GM23338 (cell line): Measurements from ENCODE around the gene PTGIS.

ENCODE experiments used
- CREB1 ChIP-seq: fragments of 250-450 bp; sonication (Bioruptor Pico); IDR thresholded peaks from 2 replicates; pipeline ENCODE4 v1.5.0; 2020; ENCODE audit warnings: low read depth, mild to moderate bottlenecking, moderate library complexity
- EZH2 ChIP-seq: fragments of 200-600 bp; sonication (generic); IDR thresholded peaks from one replicate; pipeline ENCODE4 v1.8.0; 2017; ENCODE audit warnings: antibody characterized with exemption, mild to moderate bottlenecking, low read depth; ENCODE audit not compliant: unreplicated experiment
- EZH2phosphoT487 ChIP-seq: fragments of 200-600 bp; sonication (generic); IDR thresholded peaks from one replicate; pipeline ENCODE4 v1.8.1; 2018; ENCODE audit warnings: antibody characterized with exemption; ENCODE audit not compliant: unreplicated experiment
- JUNB ChIP-seq: IDR thresholded peaks from one replicate; pipeline ENCODE4 v1.6.1; 2016; ENCODE audit warnings: antibody characterized with exemption; ENCODE audit not compliant: unreplicated experiment
- POLR2AphosphoS5 ChIP-seq: IDR thresholded peaks from 2 replicates; pipeline ENCODE4 v1.6.1; 2016; ENCODE audit warnings: antibody characterized with exemption, low read depth
- ZNF114 ChIP-seq: fragments of 250-450 bp; sonication (Bioruptor Pico); IDR thresholded peaks from 2 replicates; pipeline ENCODE4 v1.5.0; 2020; ENCODE audit warnings: mild to moderate bottlenecking, moderate library complexity
- TF ChIP-seq, protein P1 (sequence below), 2 experiments: fragments of 200-600 bp in 1 of 2; sonication (generic) in 1 of 2; conservative IDR thresholded peaks; 2 replicates each; pipeline versions ENCODE4 v1.5.1 to v1.6.1; 2016 to 2017; ENCODE audit warnings: antibody characterized with exemption in 2 of 2, low read depth in 2 of 2, mild to moderate bottlenecking in 2 of 2, moderate library complexity in 1 of 2
- TF ChIP-seq, protein P2 (sequence below): IDR thresholded peaks from one replicate; pipeline ENCODE4 v1.6.1; 2018; ENCODE audit warnings: antibody characterized with exemption; ENCODE audit not compliant: unreplicated experiment

GRCh38 chr20:49460916-49461315, 107.0 kb downstream of the PTGIS start:
- TF ChIP-seq, protein P1, sequence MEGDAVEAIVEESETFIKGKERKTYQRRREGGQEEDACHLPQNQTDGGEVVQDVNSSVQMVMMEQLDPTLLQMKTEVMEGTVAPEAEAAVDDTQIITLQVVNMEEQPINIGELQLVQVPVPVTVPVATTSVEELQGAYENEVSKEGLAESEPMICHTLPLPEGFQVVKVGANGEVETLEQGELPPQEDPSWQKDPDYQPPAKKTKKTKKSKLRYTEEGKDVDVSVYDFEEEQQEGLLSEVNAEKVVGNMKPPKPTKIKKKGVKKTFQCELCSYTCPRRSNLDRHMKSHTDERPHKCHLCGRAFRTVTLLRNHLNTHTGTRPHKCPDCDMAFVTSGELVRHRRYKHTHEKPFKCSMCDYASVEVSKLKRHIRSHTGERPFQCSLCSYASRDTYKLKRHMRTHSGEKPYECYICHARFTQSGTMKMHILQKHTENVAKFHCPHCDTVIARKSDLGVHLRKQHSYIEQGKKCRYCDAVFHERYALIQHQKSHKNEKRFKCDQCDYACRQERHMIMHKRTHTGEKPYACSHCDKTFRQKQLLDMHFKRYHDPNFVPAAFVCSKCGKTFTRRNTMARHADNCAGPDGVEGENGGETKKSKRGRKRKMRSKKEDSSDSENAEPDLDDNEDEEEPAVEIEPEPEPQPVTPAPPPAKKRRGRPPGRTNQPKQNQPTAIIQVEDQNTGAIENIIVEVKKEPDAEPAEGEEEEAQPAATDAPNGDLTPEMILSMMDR (conservative IDR thresholded peaks at IDR 0.05; ENCODE audit: low read depth in 2 of 2), result no peak
- TF ChIP-seq, protein P2, sequence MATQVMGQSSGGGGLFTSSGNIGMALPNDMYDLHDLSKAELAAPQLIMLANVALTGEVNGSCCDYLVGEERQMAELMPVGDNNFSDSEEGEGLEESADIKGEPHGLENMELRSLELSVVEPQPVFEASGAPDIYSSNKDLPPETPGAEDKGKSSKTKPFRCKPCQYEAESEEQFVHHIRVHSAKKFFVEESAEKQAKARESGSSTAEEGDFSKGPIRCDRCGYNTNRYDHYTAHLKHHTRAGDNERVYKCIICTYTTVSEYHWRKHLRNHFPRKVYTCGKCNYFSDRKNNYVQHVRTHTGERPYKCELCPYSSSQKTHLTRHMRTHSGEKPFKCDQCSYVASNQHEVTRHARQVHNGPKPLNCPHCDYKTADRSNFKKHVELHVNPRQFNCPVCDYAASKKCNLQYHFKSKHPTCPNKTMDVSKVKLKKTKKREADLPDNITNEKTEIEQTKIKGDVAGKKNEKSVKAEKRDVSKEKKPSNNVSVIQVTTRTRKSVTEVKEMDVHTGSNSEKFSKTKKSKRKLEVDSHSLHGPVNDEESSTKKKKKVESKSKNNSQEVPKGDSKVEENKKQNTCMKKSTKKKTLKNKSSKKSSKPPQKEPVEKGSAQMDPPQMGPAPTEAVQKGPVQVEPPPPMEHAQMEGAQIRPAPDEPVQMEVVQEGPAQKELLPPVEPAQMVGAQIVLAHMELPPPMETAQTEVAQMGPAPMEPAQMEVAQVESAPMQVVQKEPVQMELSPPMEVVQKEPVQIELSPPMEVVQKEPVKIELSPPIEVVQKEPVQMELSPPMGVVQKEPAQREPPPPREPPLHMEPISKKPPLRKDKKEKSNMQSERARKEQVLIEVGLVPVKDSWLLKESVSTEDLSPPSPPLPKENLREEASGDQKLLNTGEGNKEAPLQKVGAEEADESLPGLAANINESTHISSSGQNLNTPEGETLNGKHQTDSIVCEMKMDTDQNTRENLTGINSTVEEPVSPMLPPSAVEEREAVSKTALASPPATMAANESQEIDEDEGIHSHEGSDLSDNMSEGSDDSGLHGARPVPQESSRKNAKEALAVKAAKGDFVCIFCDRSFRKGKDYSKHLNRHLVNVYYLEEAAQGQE, result no peak
- no peak for TF ChIP-seq POLR2AphosphoS5
- no peak for TF ChIP-seq EZH2
- no peak for TF ChIP-seq ZNF114 (CRISPR knock-in tag)
- no peak for TF ChIP-seq CREB1
- TF ChIP-seq JUNB, result no peak
- TF ChIP-seq EZH2phosphoT487, result no peak
